ENCODE results near the gene EYA2.
"Not testable (repeated sequence)": the region's sequence is repeated elsewhere in the genome, so short reads cannot be mapped to it uniquely, and the experiment has no call there.

EYA2 gene

GRCh38 chr20:46872328-46873211 is 22.1 kb upstream of the EYA2 start:
- H3K4me3 ChIP-seq (ENCODE audit: low read depth, low read length), result no peak overlapping the region
- POLR2A ChIA-PET, result interaction anchor here (0.6 kb wide), 1 partner anchor 26 kb away, joined by 5 read pairs; no protein-coding TSS in a partner anchor
- TF ChIP-seq CTCF (IDR thresholded peaks at IDR 0.05; ENCODE audit: insufficient read depth, low read length, missing control alignments), result no peak
- no peak for DNase-seq (ENCODE audit: low read depth, low spot score)
- CTCF ChIA-PET, result no interaction called here

- no peak overlapping the region for H3K4me3 ChIP-seq (ENCODE audit: low read depth, low read length)
- TF ChIP-seq CTCF (IDR thresholded peaks at IDR 0.05; ENCODE audit: insufficient read depth, low read length, missing control alignments), result no peak
- CTCF ChIA-PET, result interaction anchor here (2.7 kb wide), 1 partner anchor 8 kb away, joined by 7 read pairs; no protein-coding TSS in a partner anchor
- POLR2A ChIA-PET, result no interaction called here
- DNase-seq (ENCODE audit: low read depth, low spot score), result no peak
These were observed 19.6 kb upstream of the EYA2 start for GRCh38 chr20:46875059-46875458.

DNA sequence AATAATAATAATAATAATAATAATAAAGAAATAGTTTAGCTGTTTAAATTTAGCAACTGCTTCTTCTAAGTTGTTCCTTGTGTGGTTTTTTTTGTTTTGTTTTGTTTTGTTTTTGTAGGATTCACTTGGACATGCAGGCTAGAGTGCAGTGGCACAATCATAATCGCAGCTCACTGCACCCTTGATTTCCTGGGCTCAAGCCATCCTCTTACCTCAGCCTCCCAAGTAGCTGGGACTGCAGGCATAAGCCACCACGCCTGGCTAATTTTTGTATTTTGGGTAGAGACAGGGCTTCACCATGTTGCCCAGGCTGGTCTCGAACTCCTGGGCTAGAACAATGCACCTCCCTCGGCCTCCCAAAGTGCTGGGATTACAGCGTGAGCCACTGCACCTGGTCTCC is 15.3 kb upstream of the EYA2 start:
- no peak for TF ChIP-seq CTCF (IDR thresholded peaks at IDR 0.05; ENCODE audit: insufficient read depth, low read length, missing control alignments)
- ChIA-PET POLR2A (no interaction called here), CTCF (no interaction called here)
- no peak for DNase-seq (ENCODE audit: low read depth, low spot score)
- no peak overlapping the region for H3K4me3 ChIP-seq (ENCODE audit: low read depth, low read length)

GRCh38 chr20:46879963-46880362 is 14.7 kb upstream of the EYA2 start:
- POLR2A ChIA-PET; H3K4me3 ChIP-seq (ENCODE audit: low read depth, low read length); CTCF ChIA-PET; DNase-seq (ENCODE audit: low read depth, low spot score): not testable (repeated sequence)

DNA sequence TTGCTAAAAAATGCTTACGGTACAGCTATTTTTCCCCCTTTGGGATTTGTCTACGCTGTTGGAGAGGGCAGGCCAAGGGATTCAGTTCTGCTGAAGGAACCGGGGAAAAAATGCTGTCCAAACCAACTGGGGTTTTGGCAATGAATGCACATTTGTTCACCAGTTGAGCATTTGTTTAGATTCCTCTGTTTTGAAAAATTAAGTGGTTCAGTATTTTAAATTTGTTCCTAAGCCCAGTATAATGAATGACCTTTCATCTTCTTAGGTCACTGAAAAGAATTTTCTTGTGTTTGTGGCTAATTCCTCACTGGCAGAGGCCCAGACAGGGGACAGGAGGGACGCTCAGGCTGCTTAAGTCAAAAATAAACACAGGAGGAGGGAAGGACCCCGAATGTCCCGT is 10.8 kb upstream of the EYA2 start:
- POLR2A ChIA-PET, result no interaction called here
- DNase-seq (ENCODE audit: low read depth, low spot score), result no peak
- TF ChIP-seq CTCF (IDR thresholded peaks at IDR 0.05; ENCODE audit: insufficient read depth, low read length, missing control alignments), result no peak
- H3K4me3 ChIP-seq (ENCODE audit: low read depth, low read length), result no peak overlapping the region
- CTCF ChIA-PET, result no interaction called here

GRCh38 chr20:46890682-46891081 is 4.0 kb upstream of the EYA2 start:
- H3K4me3 ChIP-seq (ENCODE audit: low read depth, low read length), result no peak overlapping the region
- CTCF ChIA-PET, result no interaction called here
- no peak for DNase-seq (ENCODE audit: low read depth, low spot score)
- TF ChIP-seq CTCF (IDR thresholded peaks at IDR 0.05; ENCODE audit: insufficient read depth, low read length, missing control alignments), result no peak
- POLR2A ChIA-PET, result no interaction called here

DNA sequence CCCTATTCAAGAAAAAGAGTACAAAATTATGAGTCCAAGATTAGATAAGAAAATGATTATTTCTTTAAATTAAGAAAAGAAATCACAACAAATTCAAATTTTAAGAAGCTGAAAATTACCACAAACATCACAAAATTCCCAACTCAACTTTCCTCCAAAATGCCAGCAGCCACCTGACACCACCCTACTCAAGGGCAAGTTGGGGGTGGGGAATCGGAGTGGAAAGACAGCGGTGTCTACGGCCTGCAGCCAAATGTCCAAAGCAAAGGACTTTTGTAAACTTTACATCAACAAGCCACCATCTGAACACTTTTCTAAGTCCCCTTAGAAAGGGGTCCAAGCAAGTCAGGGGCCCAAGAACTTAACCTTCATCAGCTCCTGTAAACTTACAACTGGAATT is 1.6 kb upstream of the EYA2 start:
- TF ChIP-seq CTCF (IDR thresholded peaks at IDR 0.05; ENCODE audit: insufficient read depth, low read length, missing control alignments), result no peak
- no peak for DNase-seq (ENCODE audit: low read depth, low spot score)
- CTCF ChIA-PET, result no interaction called here
- POLR2A ChIA-PET, result no interaction called here
- no peak overlapping the region for H3K4me3 ChIP-seq (ENCODE audit: low read depth, low read length)

All from AG04449 (cell line).